Measurements from ENCODE around the gene ADCY6.

The ADCY6 gene

DNA sequence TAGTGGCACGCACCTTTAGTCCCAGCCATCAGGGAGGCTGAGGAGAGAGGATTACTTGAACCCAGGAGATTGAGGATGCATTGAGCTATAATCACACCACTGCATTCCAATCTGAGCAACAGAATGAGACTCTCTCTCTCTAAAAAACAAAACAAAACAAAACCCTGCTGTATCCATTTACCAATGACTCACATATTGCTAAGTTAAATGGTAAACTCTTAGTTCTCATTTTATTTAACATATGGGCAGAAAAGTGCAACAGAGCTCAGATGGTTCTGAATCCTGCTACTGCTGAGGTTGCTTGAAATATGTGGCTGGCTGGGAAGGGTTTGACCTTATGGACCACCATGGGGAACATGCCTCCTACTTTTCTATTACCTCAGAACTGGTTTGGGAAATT, 38.7 kb downstream of the ADCY6 start:
- no peak overlapping the region for H2BK15ac ChIP-seq (replicated peaks; ENCODE audit: low read depth)
- no peak overlapping the region for H3K56ac ChIP-seq (ENCODE audit: low read length)
- no peaks in the 10 kb centered on the region for H3K79me2 ChIP-seq (ENCODE audit: control insufficient read depth, insufficient read depth, low read length)
- no peak overlapping the region for H3K18ac ChIP-seq (ENCODE audit: low read length)
- H3K9ac ChIP-seq (ENCODE audit: low read length): no peak overlapping the region
- DNase-seq: no peak
- no peak overlapping the region for H3K27ac ChIP-seq (ENCODE audit: low read depth, low read length)
- no peak overlapping the region for H2AK5ac ChIP-seq (ENCODE audit: low read length)
- H3K27me3 ChIP-seq (ENCODE audit: insufficient read depth, low read length, poor library complexity): no peaks in the 10 kb centered on the region
- no peak overlapping the region for H4K8ac ChIP-seq (ENCODE audit: low read depth, low read length)
- H3K23ac ChIP-seq (ENCODE audit: low read length): no peak overlapping the region
- no peaks in the 10 kb centered on the region for H3K4me1 ChIP-seq (ENCODE audit: control insufficient read depth, low read depth, low read length)
- no peak overlapping the region for H3K4me2 ChIP-seq (ENCODE audit: low read length)
- H3K36me3 ChIP-seq (ENCODE audit: control insufficient read depth, insufficient read depth, low read length): no peaks in the 10 kb centered on the region
- no peak overlapping the region for H3K4me3 ChIP-seq (ENCODE audit: low read length)
- no peak overlapping the region for H3K4ac ChIP-seq (ENCODE audit: low read depth, low read length)
- no CpG with 5 or more reads among the region's 1 CpG for WGBS (ENCODE audit: extremely low coverage, insufficient coverage, low lambda C conversion rate)
- H3K79me1 ChIP-seq (ENCODE audit: low read length): no peaks in the 10 kb centered on the region
- no peak overlapping the region for H4K5ac ChIP-seq (ENCODE audit: low read length)
- H2BK120ac ChIP-seq (ENCODE audit: low read depth, low read length): no peak overlapping the region
- H2BK5ac ChIP-seq (ENCODE audit: low read length): no peak overlapping the region

DNA sequence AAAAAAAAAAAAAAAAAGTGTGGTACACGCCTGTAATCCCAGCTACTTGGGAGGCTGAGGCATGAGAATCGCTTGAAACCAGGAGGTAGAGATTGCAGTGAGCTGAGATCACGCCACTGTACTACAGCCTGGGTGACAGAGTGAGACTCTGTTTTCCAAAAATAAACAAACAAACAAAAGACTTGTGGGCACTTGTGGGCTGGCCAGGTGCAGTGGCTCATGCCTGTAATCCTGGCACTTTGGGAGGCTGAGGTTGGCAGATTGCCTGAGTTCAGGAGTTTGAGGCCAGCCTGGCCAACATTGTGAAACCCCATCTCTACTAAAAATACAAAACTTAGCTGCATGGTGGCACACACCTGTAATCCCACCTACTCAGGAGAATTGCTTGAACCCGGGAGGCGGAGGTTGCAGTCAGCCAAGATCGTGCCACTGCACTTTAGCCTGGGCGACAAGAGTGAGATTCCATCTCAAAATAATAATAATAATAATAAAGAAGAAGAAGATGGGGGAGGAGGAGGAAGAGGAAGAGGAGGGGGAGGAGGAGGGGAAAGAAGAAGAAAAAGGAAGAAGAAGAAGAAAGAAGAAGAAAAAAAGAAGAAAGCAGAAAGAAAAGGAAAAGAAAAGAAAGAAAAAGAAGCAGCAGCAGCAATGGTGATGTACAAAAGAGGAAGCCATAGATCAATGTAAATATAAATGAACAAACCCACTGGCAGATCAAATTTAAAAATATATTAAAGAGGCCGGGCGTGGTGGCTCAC, 44.5 kb downstream of the ADCY6 start:
- H3K79me1 ChIP-seq (ENCODE audit: low read length): no peaks in the 10 kb centered on the region
- H4K8ac ChIP-seq (ENCODE audit: low read depth, low read length): no peak overlapping the region
- no peak overlapping the region for H2BK15ac ChIP-seq (replicated peaks; ENCODE audit: low read depth)
- H3K36me3 ChIP-seq (ENCODE audit: control insufficient read depth, insufficient read depth, low read length): no peaks in the 10 kb centered on the region
- no peak overlapping the region for H3K18ac ChIP-seq (ENCODE audit: low read length)
- H3K27me3 ChIP-seq (ENCODE audit: insufficient read depth, low read length, poor library complexity): no peaks in the 10 kb centered on the region
- DNase-seq: no peak
- no peak overlapping the region for H3K4ac ChIP-seq (ENCODE audit: low read depth, low read length)
- H3K27ac ChIP-seq (ENCODE audit: low read depth, low read length): no peak overlapping the region
- H3K56ac ChIP-seq (ENCODE audit: low read length): no peak overlapping the region
- H4K5ac ChIP-seq (ENCODE audit: low read length): no peak overlapping the region
- no peak overlapping the region for H2BK120ac ChIP-seq (ENCODE audit: low read depth, low read length)
- no peak overlapping the region for H2BK5ac ChIP-seq (ENCODE audit: low read length)
- H2AK5ac ChIP-seq (ENCODE audit: low read length): no peak overlapping the region
- no peak overlapping the region for H3K23ac ChIP-seq (ENCODE audit: low read length)
- H3K4me3 ChIP-seq (ENCODE audit: low read length): no peak overlapping the region
- H3K9ac ChIP-seq (ENCODE audit: low read length): no peak overlapping the region
- no peak overlapping the region for H3K4me2 ChIP-seq (ENCODE audit: low read length)
- no CpG with 5 or more reads among the region's 9 CpGs for WGBS (ENCODE audit: extremely low coverage, insufficient coverage, low lambda C conversion rate)
- H3K79me2 ChIP-seq (ENCODE audit: control insufficient read depth, insufficient read depth, low read length): no peaks in the 10 kb centered on the region
- no peaks in the 10 kb centered on the region for H3K4me1 ChIP-seq (ENCODE audit: control insufficient read depth, low read depth, low read length)

DNA sequence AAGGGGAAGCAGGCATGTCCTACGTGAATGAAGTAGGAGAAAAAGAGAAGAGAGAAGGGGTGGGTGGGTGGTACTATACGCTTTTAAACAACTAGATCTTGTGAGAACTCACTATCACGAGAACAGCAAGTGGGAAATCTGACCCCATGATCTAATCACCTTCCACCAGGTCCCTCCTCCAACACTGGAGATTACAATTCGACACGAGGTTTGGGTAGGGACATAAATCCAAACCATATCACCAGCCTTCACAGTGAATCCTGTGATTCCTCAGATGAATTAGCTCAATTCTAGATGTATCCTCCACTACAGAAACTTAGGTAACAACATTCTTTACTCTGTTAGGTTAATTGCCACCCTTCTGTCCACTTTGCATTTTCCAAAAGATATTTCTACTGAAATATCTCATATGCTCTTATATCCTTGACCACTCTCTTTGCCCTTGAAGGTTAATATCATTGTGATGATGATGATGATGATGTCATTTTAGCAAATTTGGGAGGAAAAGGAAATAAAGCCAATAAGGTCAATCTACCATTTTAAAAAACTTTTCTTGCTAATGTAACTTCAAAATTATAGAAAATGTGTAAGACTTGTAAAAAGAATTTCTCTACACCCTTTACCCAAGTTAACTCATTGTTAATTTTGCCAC, 49.1 kb downstream of the ADCY6 start:
- Histone ChIP-seq H3K4me3 (ENCODE audit: low read length) (no peak overlapping the region), H3K9ac (ENCODE audit: low read length) (no peak overlapping the region), H3K36me3 (ENCODE audit: control insufficient read depth, insufficient read depth, low read length) (no peaks in the 10 kb centered on the region), H3K4ac (ENCODE audit: low read depth, low read length) (no peak overlapping the region), H4K8ac (ENCODE audit: low read depth, low read length) (no peak overlapping the region), H3K27me3 (ENCODE audit: insufficient read depth, low read length, poor library complexity) (no peaks in the 10 kb centered on the region), H3K18ac (ENCODE audit: low read length) (no peak overlapping the region), H3K56ac (ENCODE audit: low read length) (no peak overlapping the region), H3K79me1 (ENCODE audit: low read length) (no peaks in the 10 kb centered on the region), H2BK15ac (replicated peaks; ENCODE audit: low read depth) (no peak overlapping the region), H3K4me1 (ENCODE audit: control insufficient read depth, low read depth, low read length) (no peaks in the 10 kb centered on the region), H3K27ac (ENCODE audit: low read depth, low read length) (no peak overlapping the region), H2BK120ac (ENCODE audit: low read depth, low read length) (no peak overlapping the region), H3K79me2 (ENCODE audit: control insufficient read depth, insufficient read depth, low read length) (no peaks in the 10 kb centered on the region), H2BK5ac (ENCODE audit: low read length) (no peak overlapping the region), H4K5ac (ENCODE audit: low read length) (no peak overlapping the region), H2AK5ac (ENCODE audit: low read length) (no peak overlapping the region), H3K4me2 (ENCODE audit: low read length) (no peak overlapping the region), H3K23ac (ENCODE audit: low read length) (no peak overlapping the region)
- WGBS (ENCODE audit: extremely low coverage, insufficient coverage, low lambda C conversion rate): no CpG with 5 or more reads among the region's 5 CpGs
- no peak for DNase-seq

GRCh38 chr12:48736456-48736855, 52.4 kb downstream of the ADCY6 start:
- H3K4ac ChIP-seq (ENCODE audit: low read depth, low read length): no peak overlapping the region
- H3K23ac ChIP-seq (ENCODE audit: low read length): no peak overlapping the region
- H3K79me1 ChIP-seq (ENCODE audit: low read length): no peaks in the 10 kb centered on the region
- no peak overlapping the region for H2BK120ac ChIP-seq (ENCODE audit: low read depth, low read length)
- H3K56ac ChIP-seq (ENCODE audit: low read length): no peak overlapping the region
- no peaks in the 10 kb centered on the region for H3K36me3 ChIP-seq (ENCODE audit: control insufficient read depth, insufficient read depth, low read length)
- H3K4me3 ChIP-seq (ENCODE audit: low read length): no peak overlapping the region
- no peak overlapping the region for H4K5ac ChIP-seq (ENCODE audit: low read length)
- no peaks in the 10 kb centered on the region for H3K4me1 ChIP-seq (ENCODE audit: control insufficient read depth, low read depth, low read length)
- H3K18ac ChIP-seq (ENCODE audit: low read length): no peak overlapping the region
- no peaks in the 10 kb centered on the region for H3K79me2 ChIP-seq (ENCODE audit: control insufficient read depth, insufficient read depth, low read length)
- no peak overlapping the region for H2BK5ac ChIP-seq (ENCODE audit: low read length)
- H2AK5ac ChIP-seq (ENCODE audit: low read length): no peak overlapping the region
- H2BK15ac ChIP-seq (replicated peaks; ENCODE audit: low read depth): no peak overlapping the region
- no peak overlapping the region for H4K8ac ChIP-seq (ENCODE audit: low read depth, low read length)
- H3K27ac ChIP-seq (ENCODE audit: low read depth, low read length): no peak overlapping the region
- H3K9ac ChIP-seq (ENCODE audit: low read length): no peak overlapping the region
- no peak for DNase-seq
- H3K27me3 ChIP-seq (ENCODE audit: insufficient read depth, low read length, poor library complexity): no peaks in the 10 kb centered on the region
- WGBS (ENCODE audit: extremely low coverage, insufficient coverage, low lambda C conversion rate): no CpG with 5 or more reads among the region's 1 CpG
- H3K4me2 ChIP-seq (ENCODE audit: low read length): no peak overlapping the region

- H3K79me1 ChIP-seq (ENCODE audit: low read length): no peaks in the 10 kb centered on the region
- no peak overlapping the region for H3K23ac ChIP-seq (ENCODE audit: low read length)
- H3K36me3 ChIP-seq (ENCODE audit: control insufficient read depth, insufficient read depth, low read length): no peaks in the 10 kb centered on the region
- no peaks in the 10 kb centered on the region for H3K27me3 ChIP-seq (ENCODE audit: insufficient read depth, low read length, poor library complexity)
- no peak overlapping the region for H3K56ac ChIP-seq (ENCODE audit: low read length)
- WGBS (ENCODE audit: extremely low coverage, insufficient coverage, low lambda C conversion rate): no CpG with 5 or more reads among the region's 5 CpGs
- H3K4me2 ChIP-seq (ENCODE audit: low read length): no peak overlapping the region
- no peaks in the 10 kb centered on the region for H3K4me1 ChIP-seq (ENCODE audit: control insufficient read depth, low read depth, low read length)
- no peak for DNase-seq
- no peaks in the 10 kb centered on the region for H3K79me2 ChIP-seq (ENCODE audit: control insufficient read depth, insufficient read depth, low read length)
- no peak overlapping the region for H4K5ac ChIP-seq (ENCODE audit: low read length)
- no peak overlapping the region for H3K27ac ChIP-seq (ENCODE audit: low read depth, low read length)
- no peak overlapping the region for H2AK5ac ChIP-seq (ENCODE audit: low read length)
- H3K9ac ChIP-seq (ENCODE audit: low read length): no peak overlapping the region
- H3K4me3 ChIP-seq (ENCODE audit: low read length): no peak overlapping the region
- no peak overlapping the region for H4K8ac ChIP-seq (ENCODE audit: low read depth, low read length)
- H2BK5ac ChIP-seq (ENCODE audit: low read length): no peak overlapping the region
- no peak overlapping the region for H3K4ac ChIP-seq (ENCODE audit: low read depth, low read length)
- H2BK120ac ChIP-seq (ENCODE audit: low read depth, low read length): no peak overlapping the region
- H3K18ac ChIP-seq (ENCODE audit: low read length): no peak overlapping the region
- no peak overlapping the region for H2BK15ac ChIP-seq (replicated peaks; ENCODE audit: low read depth)
These were observed 60.1 kb downstream of the ADCY6 start for GRCh38 chr12:48728807-48729206.

Measured in mesendoderm (in vitro differentiated cells).